ENCODE measurements around the gene B9D1. TPM values are rescaled to one million over a fixed set of nuclear protein-coding genes. Genes with fewer than 3 reads are reported as not detected.

Gene B9D1
- total RNA-seq, 2 experiments from 2014 or later: 1.1 TPM

GRCh38 chr17:19338031-19338990, 24.2 kb downstream of the B9D1 start:
- peak; percentile 79 for ATAC-seq
- Mint-ChIP-seq H3K27ac (no peak overlapping the region), H3K9me3 (ENCODE audit: insufficient read depth) (no peaks in the 10 kb centered on the region), H3K4me3 (no peak overlapping the region), H3K27me3 (ENCODE audit: low read depth) (peaks cover 9% of the 10 kb centered on the region), H3K4me1 (ENCODE audit: low read depth) (no peaks in the 10 kb centered on the region), H3K36me3 (ENCODE audit: low read depth) (no peaks in the 10 kb centered on the region)
- ChIA-PET POLR2A (no interaction called here), CTCF (interaction anchor here (0.6 to 2.2 kb wide), 15 partner anchors 10 to 301 kb away, joined by 3 to 9 read pairs (median 3); partner anchors contain the start of genes B9D1 and MAPK7)
- DNase-seq: peak; percentile 67

DNA sequence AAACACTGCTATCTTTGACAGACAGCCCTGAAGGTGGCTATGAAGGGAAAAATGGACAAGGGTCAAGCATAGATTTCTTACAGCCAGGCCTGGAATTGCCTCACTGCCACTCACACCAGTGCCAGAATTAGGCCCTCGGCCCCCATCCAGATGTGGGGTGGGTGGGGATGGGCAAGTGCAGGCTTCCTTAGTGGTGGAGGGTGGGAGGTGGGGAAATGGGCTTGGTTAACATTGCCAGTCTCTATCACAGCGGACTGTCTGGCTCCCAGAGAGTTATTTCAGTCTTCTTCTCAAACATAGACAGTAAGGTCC, 24.9 kb downstream of the B9D1 start:
- Mint-ChIP-seq H3K4me3 (no peak overlapping the region), H3K36me3 (ENCODE audit: low read depth) (no peaks in the 10 kb centered on the region), H3K27ac (no peak overlapping the region), H3K4me1 (ENCODE audit: low read depth) (no peaks in the 10 kb centered on the region), H3K27me3 (ENCODE audit: low read depth) (peaks cover 9% of the 10 kb centered on the region), H3K9me3 (ENCODE audit: insufficient read depth) (no peaks in the 10 kb centered on the region)
- ChIA-PET CTCF (interaction anchor here (0.6 to 1.7 kb wide), 8 partner anchors 15 to 301 kb away, joined by 3 to 9 read pairs (median 3); no protein-coding TSS in a partner anchor), POLR2A (no interaction called here)
- ATAC-seq (no peak), DNase-seq (no peak)

DNA sequence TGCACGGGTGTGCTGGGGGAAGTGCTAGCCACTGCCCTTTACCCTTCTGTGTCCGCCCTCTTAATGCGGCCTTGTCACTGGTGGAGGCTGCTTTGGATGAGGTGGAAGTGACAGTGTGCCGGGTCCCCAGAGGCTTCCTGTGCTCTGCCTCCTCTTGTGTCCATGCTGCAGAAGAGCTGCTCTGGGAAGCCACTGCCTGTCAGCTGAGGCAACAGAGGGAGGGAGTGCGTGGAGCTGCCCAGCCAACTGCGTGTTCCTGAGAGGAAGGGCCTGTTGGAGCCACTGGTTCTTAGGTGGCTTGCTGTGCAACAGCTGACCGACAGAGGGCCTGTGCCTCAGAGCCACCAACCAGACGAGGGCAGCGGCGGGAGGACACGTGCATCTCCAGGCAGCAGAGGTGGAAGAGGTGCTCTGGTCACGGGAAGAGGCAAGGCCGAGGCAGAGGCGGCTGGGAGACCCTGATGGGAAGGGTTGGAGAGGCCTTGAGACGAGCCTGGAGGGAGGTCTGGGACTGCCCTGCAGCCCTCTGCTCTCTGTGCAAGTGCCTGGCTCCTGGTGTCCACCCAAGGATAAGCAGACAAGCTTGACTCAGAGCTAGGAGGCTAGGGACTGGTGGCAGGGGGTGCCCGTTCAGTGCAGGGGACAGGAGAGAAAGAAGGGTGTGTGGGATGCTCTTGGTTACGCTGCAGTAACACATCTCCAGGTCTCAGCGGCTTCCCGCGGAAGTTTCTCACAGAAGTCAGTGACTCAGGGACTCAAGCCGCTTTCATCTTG, 25.4 kb downstream of the B9D1 start:
- Mint-ChIP-seq H3K4me1 (ENCODE audit: low read depth) (no peaks in the 10 kb centered on the region), H3K36me3 (ENCODE audit: low read depth) (no peaks in the 10 kb centered on the region), H3K4me3 (no peak overlapping the region), H3K9me3 (ENCODE audit: insufficient read depth) (no peaks in the 10 kb centered on the region), H3K27ac (no peak overlapping the region), H3K27me3 (ENCODE audit: low read depth) (peaks cover 9% of the 10 kb centered on the region)
- POLR2A ChIA-PET: no interaction called here
- no peak for ATAC-seq
- no peak for DNase-seq
- CTCF ChIA-PET: interaction anchor here (0.6 to 1.7 kb wide), 6 partner anchors 14 to 302 kb away, joined by 3 to 9 read pairs (median 3); no protein-coding TSS in a partner anchor

- no peaks in the 10 kb centered on the region for H3K9me3 Mint-ChIP-seq (ENCODE audit: insufficient read depth)
- no peak overlapping the region for H3K27ac Mint-ChIP-seq
- ChIA-PET POLR2A (no interaction called here), CTCF (no interaction called here)
- no peak for ATAC-seq
- no peak overlapping the region for H3K4me3 Mint-ChIP-seq
- no peak for DNase-seq
- H3K36me3 Mint-ChIP-seq (ENCODE audit: low read depth): no peaks in the 10 kb centered on the region
- H3K4me1 Mint-ChIP-seq (ENCODE audit: low read depth): no peaks in the 10 kb centered on the region
- H3K27me3 Mint-ChIP-seq (ENCODE audit: low read depth): peaks cover 9% of the 10 kb centered on the region
These were observed 26.4 kb downstream of the B9D1 start for GRCh38 chr17:19335951-19336631.

DNA sequence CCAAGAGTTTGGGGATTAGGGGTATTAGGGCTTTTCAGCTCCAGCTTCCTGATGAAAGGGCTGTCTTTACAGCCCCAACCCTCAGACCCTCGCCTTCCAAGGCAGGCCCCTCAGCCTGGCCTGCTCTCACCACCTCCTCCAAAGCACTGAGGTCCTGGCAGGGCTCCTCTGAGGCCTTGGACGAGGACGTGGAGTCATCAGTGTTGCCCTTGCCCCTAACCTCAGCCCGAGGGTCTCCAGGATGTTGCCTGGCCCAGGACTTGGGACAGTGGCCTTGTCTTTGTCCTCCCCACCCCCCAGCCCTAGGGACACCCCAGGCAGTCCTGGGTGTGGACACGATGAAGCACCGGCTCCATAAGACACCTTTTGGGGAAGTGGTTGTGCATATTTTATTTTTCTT, 28.2 kb downstream of the B9D1 start:
- Mint-ChIP-seq H3K4me3 (no peak overlapping the region), H3K36me3 (ENCODE audit: low read depth) (no peaks in the 10 kb centered on the region), H3K4me1 (ENCODE audit: low read depth) (no peaks in the 10 kb centered on the region), H3K27ac (no peak overlapping the region), H3K9me3 (ENCODE audit: insufficient read depth) (no peaks in the 10 kb centered on the region), H3K27me3 (ENCODE audit: low read depth) (peaks cover 5% of the 10 kb centered on the region)
- DNase-seq (no peak), ATAC-seq (no peak)
- ChIA-PET POLR2A (no interaction called here), CTCF (no interaction called here)

- Mint-ChIP-seq H3K9me3 (ENCODE audit: insufficient read depth) (no peaks in the 10 kb centered on the region), H3K4me1 (ENCODE audit: low read depth) (no peaks in the 10 kb centered on the region), H3K27ac (no peak overlapping the region), H3K27me3 (ENCODE audit: low read depth) (peaks cover 2% of the 10 kb centered on the region), H3K36me3 (ENCODE audit: low read depth) (no peaks in the 10 kb centered on the region), H3K4me3 (no peak overlapping the region)
- no peak for ATAC-seq
- DNase-seq: no peak
- ChIA-PET POLR2A (no interaction called here), CTCF (interaction anchor here (0.9 kb wide), 1 partner anchor 29 kb away, joined by 3 read pairs; the partner anchor contains the start of gene B9D1)
These were observed 28.7 kb downstream of the B9D1 start for GRCh38 chr17:19333736-19334290.

- ATAC-seq (no peak), DNase-seq (no peak)
- ChIA-PET POLR2A (no interaction called here), CTCF (interaction anchor here (0.9 kb wide), 1 partner anchor 29 kb away, joined by 3 read pairs; the partner anchor contains the start of gene B9D1)
- H3K27me3 Mint-ChIP-seq (ENCODE audit: low read depth): peaks cover 2% of the 10 kb centered on the region
- H3K4me3 Mint-ChIP-seq: no peak overlapping the region
- H3K27ac Mint-ChIP-seq: no peak overlapping the region
- no peaks in the 10 kb centered on the region for H3K9me3 Mint-ChIP-seq (ENCODE audit: insufficient read depth)
- no peaks in the 10 kb centered on the region for H3K36me3 Mint-ChIP-seq (ENCODE audit: low read depth)
- H3K4me1 Mint-ChIP-seq (ENCODE audit: low read depth): no peaks in the 10 kb centered on the region
These were observed 29.4 kb downstream of the B9D1 start for GRCh38 chr17:19333132-19333440.

GRCh38 chr17:19332371-19333131, 30.0 kb downstream of the B9D1 start:
- Mint-ChIP-seq H3K9me3 (ENCODE audit: insufficient read depth) (no peaks in the 10 kb centered on the region), H3K4me3 (no peak overlapping the region), H3K36me3 (ENCODE audit: low read depth) (no peaks in the 10 kb centered on the region), H3K27ac (no peak overlapping the region), H3K4me1 (ENCODE audit: low read depth) (no peaks in the 10 kb centered on the region), H3K27me3 (ENCODE audit: low read depth) (peaks cover 2% of the 10 kb centered on the region)
- DNase-seq (no peak), ATAC-seq (no peak)
- ChIA-PET POLR2A (no interaction called here), CTCF (no interaction called here)

DNA sequence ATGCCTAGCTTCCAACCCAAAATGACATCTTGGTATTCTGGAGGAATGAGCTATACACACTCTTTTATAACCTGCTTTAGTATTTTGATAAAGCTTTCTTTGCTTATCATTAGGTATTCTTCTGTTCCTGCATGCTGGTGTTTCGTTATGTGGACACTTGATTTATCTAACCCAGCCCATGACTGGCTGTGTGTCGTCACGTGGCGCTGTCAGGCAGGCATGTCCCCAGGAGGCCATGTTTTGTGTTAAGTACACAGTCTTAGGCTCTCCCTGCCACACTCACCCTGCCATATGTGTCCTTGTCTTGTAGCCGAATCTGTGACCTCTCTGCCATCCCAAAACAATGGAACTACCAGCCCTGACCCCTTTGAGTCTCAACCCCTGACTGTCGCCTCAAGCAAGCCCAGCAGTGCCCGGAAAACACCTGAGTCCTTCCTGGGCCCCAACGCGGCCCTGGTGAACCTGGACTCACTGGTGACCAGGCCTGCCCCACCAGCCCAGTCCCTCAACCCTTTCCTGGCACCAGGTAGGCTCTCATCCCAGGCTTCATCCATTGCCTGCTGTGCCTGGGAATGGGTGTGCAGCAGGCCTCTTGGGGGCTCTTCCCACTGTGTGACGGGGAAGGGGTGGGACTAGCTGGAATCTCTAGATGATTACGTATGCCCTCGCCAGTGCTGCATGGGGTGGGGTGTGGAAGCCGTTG, 30.8 kb downstream of the B9D1 start:
- ATAC-seq (no peak), DNase-seq (no peak)
- Mint-ChIP-seq H3K4me3 (no peak overlapping the region), H3K9me3 (ENCODE audit: insufficient read depth) (no peaks in the 10 kb centered on the region), H3K4me1 (ENCODE audit: low read depth) (no peaks in the 10 kb centered on the region), H3K27ac (no peak overlapping the region), H3K27me3 (ENCODE audit: low read depth) (no peaks in the 10 kb centered on the region), H3K36me3 (ENCODE audit: low read depth) (no peaks in the 10 kb centered on the region)
- ChIA-PET POLR2A (no interaction called here), CTCF (no interaction called here)

GRCh38 chr17:19331134-19331533, 31.4 kb downstream of the B9D1 start:
- CTCF ChIA-PET: no interaction called here

DNA sequence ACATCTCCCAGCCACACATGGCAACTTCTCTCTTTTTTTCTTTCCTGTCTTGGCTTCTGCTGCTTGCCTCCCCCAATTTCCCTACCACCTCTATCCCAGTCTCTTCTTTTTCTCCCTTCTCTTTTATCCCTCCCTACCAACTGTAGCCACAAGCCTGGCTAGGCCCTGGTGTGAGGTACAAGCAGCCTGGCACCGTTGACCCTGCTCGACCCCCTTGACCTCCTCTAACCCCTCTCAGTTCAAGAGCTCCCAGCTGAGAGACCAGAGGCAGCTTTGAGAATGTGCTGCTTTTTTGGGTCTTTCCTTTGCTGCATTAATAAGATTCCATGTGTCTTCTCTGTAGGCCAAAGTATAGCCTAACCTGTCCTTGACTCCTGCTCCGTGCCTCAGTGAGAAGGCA, 32.3 kb downstream of the B9D1 start:
- no peak for DNase-seq
- H3K27me3 Mint-ChIP-seq (ENCODE audit: low read depth): no peaks in the 10 kb centered on the region
- no peak overlapping the region for H3K4me3 Mint-ChIP-seq
- ATAC-seq: no peak
- no peaks in the 10 kb centered on the region for H3K36me3 Mint-ChIP-seq (ENCODE audit: low read depth)
- ChIA-PET POLR2A (no interaction called here), CTCF (no interaction called here)
- H3K4me1 Mint-ChIP-seq (ENCODE audit: low read depth): no peaks in the 10 kb centered on the region
- H3K27ac Mint-ChIP-seq: no peak overlapping the region
- peaks cover 9% of the 10 kb centered on the region for H3K9me3 Mint-ChIP-seq (ENCODE audit: insufficient read depth)

More at GRCh38 chr17:19331134-19331533, 31.4 kb downstream of the B9D1 start:
- H3K4me3 Mint-ChIP-seq: no peak overlapping the region
- POLR2A ChIA-PET: no interaction called here
- no peaks in the 10 kb centered on the region for H3K27me3 Mint-ChIP-seq (ENCODE audit: low read depth)
- no peak overlapping the region for H3K27ac Mint-ChIP-seq
- DNase-seq (no peak), ATAC-seq (no peak)
- peaks cover under 1% of the 10 kb centered on the region for H3K9me3 Mint-ChIP-seq (ENCODE audit: insufficient read depth)
- H3K4me1 Mint-ChIP-seq (ENCODE audit: low read depth): no peaks in the 10 kb centered on the region
- H3K36me3 Mint-ChIP-seq (ENCODE audit: low read depth): no peaks in the 10 kb centered on the region
